ENCODE measurements around the gene CLIC3. TPM values are rescaled to one million over a fixed set of nuclear protein-coding genes. Genes with fewer than 3 reads are reported as not detected.

The CLIC3 gene
- total RNA-seq, 1 experiment from 2014 or later = not detected

GRCh38 chr9:136960212-136960937, 36.0 kb downstream of the CLIC3 start:
- Histone ChIP-seq H3K4me2 (ENCODE audit: low read depth, low read length, poor library complexity, severe bottlenecking) (no peak overlapping the region), H3K27ac (ENCODE audit: low read length) (no peak overlapping the region), H3K36me3 (ENCODE audit: insufficient read depth, low read length) (no peaks in the 10 kb centered on the region), H3K79me2 (ENCODE audit: low read length) (no peaks in the 10 kb centered on the region), H3K9ac (ENCODE audit: low read length) (no peak overlapping the region), H3K27me3 (ENCODE audit: low read length) (no peaks in the 10 kb centered on the region), H2AFZ (ENCODE audit: low read length) (no peak overlapping the region), H4K20me1 (ENCODE audit: insufficient read depth, low read depth, low read length) (0 out of 2 replicates have a peak, but pooled peaks cover 3% of the 10 kb centered on the region), H3K9me3 (ENCODE audit: low read length) (no peaks in the 10 kb centered on the region), H3K9me2 (replicated peaks; ENCODE audit: insufficient read depth, low read length) (no peaks in the 10 kb centered on the region), H3K4me1 (ENCODE audit: low read length) (no peaks in the 10 kb centered on the region), H3K4me3 (ENCODE audit: low read length) (no peak overlapping the region)
- DNase-seq = no peak

- Histone ChIP-seq H3K4me3 (ENCODE audit: low read length) (no peak overlapping the region), H4K20me1 (ENCODE audit: insufficient read depth, low read depth, low read length) (0 out of 2 replicates have a peak, but pooled peaks cover 3% of the 10 kb centered on the region), H3K9me2 (replicated peaks; ENCODE audit: insufficient read depth, low read length) (no peaks in the 10 kb centered on the region), H3K9me3 (ENCODE audit: low read length) (no peaks in the 10 kb centered on the region), H3K36me3 (ENCODE audit: insufficient read depth, low read length) (no peaks in the 10 kb centered on the region), H3K4me2 (ENCODE audit: low read depth, low read length, poor library complexity, severe bottlenecking) (no peak overlapping the region), H2AFZ (ENCODE audit: low read length) (no peak overlapping the region), H3K4me1 (ENCODE audit: low read length) (no peaks in the 10 kb centered on the region), H3K79me2 (ENCODE audit: low read length) (no peaks in the 10 kb centered on the region), H3K27me3 (ENCODE audit: low read length) (no peaks in the 10 kb centered on the region), H3K27ac (ENCODE audit: low read length) (no peak overlapping the region), H3K9ac (ENCODE audit: low read length) (no peak overlapping the region)
- DNase-seq = no peak
These were observed 37.2 kb downstream of the CLIC3 start for GRCh38 chr9:136958898-136959850.

- no peak for DNase-seq
- H3K36me3 ChIP-seq (ENCODE audit: insufficient read depth, low read length) = no peaks in the 10 kb centered on the region
- no peaks in the 10 kb centered on the region for H3K9me2 ChIP-seq (replicated peaks; ENCODE audit: insufficient read depth, low read length)
- no peaks in the 10 kb centered on the region for H3K27me3 ChIP-seq (ENCODE audit: low read length)
- no peaks in the 10 kb centered on the region for H3K79me2 ChIP-seq (ENCODE audit: low read length)
- no peak overlapping the region for H3K4me3 ChIP-seq (ENCODE audit: low read length)
- no peak overlapping the region for H3K9ac ChIP-seq (ENCODE audit: low read length)
- H3K27ac ChIP-seq (ENCODE audit: low read length) = no peak overlapping the region
- H3K4me2 ChIP-seq (ENCODE audit: low read depth, low read length, poor library complexity, severe bottlenecking) = no peak overlapping the region
- no peaks in the 10 kb centered on the region for H3K9me3 ChIP-seq (ENCODE audit: low read length)
- no peaks in the 10 kb centered on the region for H3K4me1 ChIP-seq (ENCODE audit: low read length)
- 0 out of 2 replicates have a peak, but pooled peaks cover 3% of the 10 kb centered on the region for H4K20me1 ChIP-seq (ENCODE audit: insufficient read depth, low read depth, low read length)
- H2AFZ ChIP-seq (ENCODE audit: low read length) = no peak overlapping the region
These were observed 37.9 kb downstream of the CLIC3 start for GRCh38 chr9:136958473-136958872.

- Histone ChIP-seq H3K27ac (ENCODE audit: low read length) (no peak overlapping the region), H3K79me2 (ENCODE audit: low read length) (no peaks in the 10 kb centered on the region), H3K9ac (ENCODE audit: low read length) (no peak overlapping the region), H3K4me2 (ENCODE audit: low read depth, low read length, poor library complexity, severe bottlenecking) (no peak overlapping the region), H3K27me3 (ENCODE audit: low read length) (no peaks in the 10 kb centered on the region), H3K9me3 (ENCODE audit: low read length) (no peaks in the 10 kb centered on the region), H2AFZ (ENCODE audit: low read length) (no peak overlapping the region), H3K9me2 (replicated peaks; ENCODE audit: insufficient read depth, low read length) (no peaks in the 10 kb centered on the region), H3K4me1 (ENCODE audit: low read length) (no peaks in the 10 kb centered on the region), H4K20me1 (ENCODE audit: insufficient read depth, low read depth, low read length) (0 out of 2 replicates have a peak, but pooled peaks cover 3% of the 10 kb centered on the region), H3K36me3 (ENCODE audit: insufficient read depth, low read length) (no peaks in the 10 kb centered on the region), H3K4me3 (ENCODE audit: low read length) (no peak overlapping the region)
- no peak for DNase-seq
These were observed 38.5 kb downstream of the CLIC3 start for GRCh38 chr9:136957901-136958300.

- Histone ChIP-seq H3K9me2 (replicated peaks; ENCODE audit: insufficient read depth, low read length) (no peaks in the 10 kb centered on the region), H3K9me3 (ENCODE audit: low read length) (no peaks in the 10 kb centered on the region), H2AFZ (ENCODE audit: low read length) (no peak overlapping the region), H3K36me3 (ENCODE audit: insufficient read depth, low read length) (no peaks in the 10 kb centered on the region), H3K4me1 (ENCODE audit: low read length) (no peaks in the 10 kb centered on the region), H3K4me2 (ENCODE audit: low read depth, low read length, poor library complexity, severe bottlenecking) (no peak overlapping the region), H3K27me3 (ENCODE audit: low read length) (no peaks in the 10 kb centered on the region), H3K9ac (ENCODE audit: low read length) (no peak overlapping the region), H3K79me2 (ENCODE audit: low read length) (no peaks in the 10 kb centered on the region), H3K27ac (ENCODE audit: low read length) (no peak overlapping the region), H4K20me1 (ENCODE audit: insufficient read depth, low read depth, low read length) (0 out of 2 replicates have a peak, but pooled peaks cover 3% of the 10 kb centered on the region), H3K4me3 (ENCODE audit: low read length) (no peak overlapping the region)
- no peak for DNase-seq
These were observed 38.9 kb downstream of the CLIC3 start for GRCh38 chr9:136957461-136957860.

- no peak for DNase-seq
These were observed 39.8 kb downstream of the CLIC3 start for GRCh38 chr9:136956604-136957003.

GRCh38 chr9:136955943-136956335, 40.4 kb downstream of the CLIC3 start:
- no peaks in the 10 kb centered on the region for H3K9me3 ChIP-seq (ENCODE audit: low read length)
- DNase-seq = no peak
- no peaks in the 10 kb centered on the region for H3K79me2 ChIP-seq (ENCODE audit: low read length)
- H3K4me3 ChIP-seq (ENCODE audit: low read length) = no peak overlapping the region
- H3K9me2 ChIP-seq (replicated peaks; ENCODE audit: insufficient read depth, low read length) = no peaks in the 10 kb centered on the region
- no peaks in the 10 kb centered on the region for H3K27me3 ChIP-seq (ENCODE audit: low read length)
- no peaks in the 10 kb centered on the region for H3K4me1 ChIP-seq (ENCODE audit: low read length)
- H4K20me1 ChIP-seq (ENCODE audit: insufficient read depth, low read depth, low read length) = 0 out of 2 replicates have a peak, but pooled peaks cover 2% of the 10 kb centered on the region
- no peak overlapping the region for H3K4me2 ChIP-seq (ENCODE audit: low read depth, low read length, poor library complexity, severe bottlenecking)
- no peak overlapping the region for H3K27ac ChIP-seq (ENCODE audit: low read length)
- no peak overlapping the region for H2AFZ ChIP-seq (ENCODE audit: low read length)
- no peak overlapping the region for H3K9ac ChIP-seq (ENCODE audit: low read length)
- H3K36me3 ChIP-seq (ENCODE audit: insufficient read depth, low read length) = no peaks in the 10 kb centered on the region

More at GRCh38 chr9:136956604-136957003, 39.8 kb downstream of the CLIC3 start:
- Histone ChIP-seq H3K4me1 (ENCODE audit: low read length) (no peaks in the 10 kb centered on the region), H3K36me3 (ENCODE audit: insufficient read depth, low read length) (no peaks in the 10 kb centered on the region), H3K9me3 (ENCODE audit: low read length) (no peaks in the 10 kb centered on the region), H3K4me2 (ENCODE audit: low read depth, low read length, poor library complexity, severe bottlenecking) (no peak overlapping the region), H3K9ac (ENCODE audit: low read length) (no peak overlapping the region), H3K27ac (ENCODE audit: low read length) (no peak overlapping the region), H2AFZ (ENCODE audit: low read length) (no peak overlapping the region), H3K9me2 (replicated peaks; ENCODE audit: insufficient read depth, low read length) (no peaks in the 10 kb centered on the region), H3K79me2 (ENCODE audit: low read length) (no peaks in the 10 kb centered on the region), H4K20me1 (ENCODE audit: insufficient read depth, low read depth, low read length) (0 out of 2 replicates have a peak, but pooled peaks cover 3% of the 10 kb centered on the region), H3K27me3 (ENCODE audit: low read length) (no peaks in the 10 kb centered on the region), H3K4me3 (ENCODE audit: low read length) (no peak overlapping the region)
